Parathyroid adenoma (tissue), 2 donors: ENCODE results near the gene XRN1.
"Not testable (repeated sequence)": the region's sequence is repeated elsewhere in the genome, so short reads cannot be mapped to it uniquely, and the experiment has no call there.

Experiments
- H2AFZ ChIP-seq: fragments of 300-600 bp; sonication (generic); one replicate; pipeline ENCODE4 v1.7.0; 2017; ENCODE audit warnings: antibody characterized with exemption, mild to moderate bottlenecking
- H3K27ac ChIP-seq: fragments of 300-600 bp; sonication (generic); one replicate; pipeline ENCODE4 v1.7.0; 2017
- H3K27me3 ChIP-seq: fragments of 300-600 bp; sonication (generic); one replicate; pipeline ENCODE4 v1.7.0; 2017; ENCODE audit warnings: low read length; ENCODE audit not compliant: control insufficient read depth, insufficient read depth
- H3K36me3 ChIP-seq: fragments of 300-600 bp; sonication (generic); one replicate; pipeline ENCODE4 v1.7.0; 2017; ENCODE audit warnings: low read length; ENCODE audit not compliant: control insufficient read depth, insufficient read depth
- H3K4me1 ChIP-seq: fragments of 300-600 bp; sonication (generic); one replicate; pipeline ENCODE4 v1.7.0; 2017; ENCODE audit warnings: control low read depth
- H3K4me2 ChIP-seq: fragments of 300-600 bp; sonication (generic); one replicate; pipeline ENCODE4 v1.7.0; 2017; ENCODE audit warnings: low read length
- H3K4me3 ChIP-seq: fragments of 300-600 bp; sonication (generic); one replicate; pipeline ENCODE4 v1.7.0; 2017; ENCODE audit warnings: low read depth, low read length
- H3K79me2 ChIP-seq: fragments of 300-600 bp; sonication (generic); one replicate; pipeline ENCODE4 v1.7.0; 2017; ENCODE audit warnings: control low read depth
- H3K9ac ChIP-seq: fragments of 300-600 bp; sonication (generic); one replicate; pipeline ENCODE4 v1.7.0; 2017; ENCODE audit warnings: mild to moderate bottlenecking
- H3K9me3 ChIP-seq: fragments of 300-600 bp; sonication (generic); one replicate; pipeline ENCODE4 v1.7.0; 2017; ENCODE audit warnings: low read length; ENCODE audit not compliant: control insufficient read depth
- CTCF ChIP-seq: fragments of 300-600 bp; sonication (generic); IDR thresholded peaks from one replicate; pipeline ENCODE4 v1.7.0; 2017; ENCODE audit warnings: antibody characterized with exemption, mild to moderate bottlenecking
- donor health status: primary hyperparathyroidism.

XRN1 gene

GRCh38 chr3:142356818-142357217 is 91.0 kb downstream of the XRN1 start:
- no peak overlapping the region for H2AFZ ChIP-seq
- no peaks in the 10 kb centered on the region for H3K4me1 ChIP-seq
- H3K79me2 ChIP-seq = no peaks in the 10 kb centered on the region
- no peaks in the 10 kb centered on the region for H3K36me3 ChIP-seq
- no peak for TF ChIP-seq CTCF
- no peak overlapping the region for H3K4me3 ChIP-seq
- H3K4me2 ChIP-seq = no peak overlapping the region
- no peaks in the 10 kb centered on the region for H3K9me3 ChIP-seq
- H3K27ac ChIP-seq = no peak overlapping the region
- no peaks in the 10 kb centered on the region for H3K27me3 ChIP-seq
- H3K9ac ChIP-seq = no peak overlapping the region

GRCh38 chr3:142355692-142356091 is 92.1 kb downstream of the XRN1 start:
- H3K4me2 ChIP-seq = no peak overlapping the region
- no peaks in the 10 kb centered on the region for H3K36me3 ChIP-seq
- no peaks in the 10 kb centered on the region for H3K4me1 ChIP-seq
- no peak overlapping the region for H3K27ac ChIP-seq
- H3K79me2 ChIP-seq = no peaks in the 10 kb centered on the region
- TF ChIP-seq CTCF = no peak
- no peak overlapping the region for H3K9ac ChIP-seq
- H3K9me3 ChIP-seq = no peaks in the 10 kb centered on the region
- no peaks in the 10 kb centered on the region for H3K27me3 ChIP-seq
- no peak overlapping the region for H3K4me3 ChIP-seq
- H2AFZ ChIP-seq = no peak overlapping the region

- no peak for TF ChIP-seq CTCF
Measured at GRCh38 chr3:142354076-142354475, 93.8 kb downstream of the XRN1 start.

GRCh38 chr3:142353571-142353970 is 94.3 kb downstream of the XRN1 start:
- H3K4me2 ChIP-seq = no peak overlapping the region
- TF ChIP-seq CTCF = no peak

More at GRCh38 chr3:142354076-142354475, 93.8 kb downstream of the XRN1 start:
- Histone ChIP-seq H3K4me1 (no peaks in the 10 kb centered on the region), H2AFZ (no peak overlapping the region), H3K4me3 (no peak overlapping the region), H3K4me2 (no peak overlapping the region), H3K36me3 (no peaks in the 10 kb centered on the region), H3K27me3 (no peaks in the 10 kb centered on the region), H3K9me3 (no peaks in the 10 kb centered on the region), H3K27ac (no peak overlapping the region), H3K79me2 (no peaks in the 10 kb centered on the region), H3K9ac (no peak overlapping the region)

GRCh38 chr3:142352698-142353097 is 95.1 kb downstream of the XRN1 start:
- not testable (repeated sequence) for H3K27me3 ChIP-seq, H3K36me3 ChIP-seq, H3K9me3 ChIP-seq, H3K4me2 ChIP-seq, H3K4me3 ChIP-seq, H2AFZ ChIP-seq, H3K27ac ChIP-seq, H3K79me2 ChIP-seq, H3K9ac ChIP-seq, H3K4me1 ChIP-seq

More at GRCh38 chr3:142353571-142353970, 94.3 kb downstream of the XRN1 start:
- Histone ChIP-seq H3K27me3 (no peaks in the 10 kb centered on the region), H3K4me1 (no peaks in the 10 kb centered on the region), H3K9ac (no peak overlapping the region), H3K4me3 (no peak overlapping the region), H3K27ac (no peak overlapping the region), H2AFZ (no peak overlapping the region), H3K36me3 (no peaks in the 10 kb centered on the region), H3K9me3 (no peaks in the 10 kb centered on the region), H3K79me2 (no peaks in the 10 kb centered on the region)
